Panc1 (cell line): ENCODE results near the gene LHB. TPM values are rescaled to one million over a fixed set of nuclear protein-coding genes. Genes with fewer than 3 reads are reported as not detected.

Experiments
- ATAC-seq: fragments of 200-7000 bp; cut with Tn5 transposase; 2 replicates; pipeline ENCODE4 v1.9.1; 2020; ENCODE audit warnings: mild to moderate bottlenecking, moderate library complexity
- BruUV-seq: library from RNA; stranded (reverse); fragments of 400-500 nt; replicated peaks from 2 replicates; lab custom pipeline; 2021; lab: Mats Ljungman, UMichigan
- CTCF ChIA-PET: fragments of 300-600 bp; sonication (Branson Sonifier 250); formaldehyde crosslinking; loops from one replicate; lab custom pipeline; 2022; ENCODE audit warnings: antibody characterized with exemption; lab: Charles Lee
- POLR2A ChIA-PET: fragments of 300-600 bp; sonication (Branson Sonifier 250); formaldehyde crosslinking; loops from one replicate; lab custom pipeline; 2022; ENCODE audit warnings: antibody characterized with exemption; lab: Charles Lee
- DNase-seq: peaks from one replicate; pipeline ENCODE4 v3.0.0-alpha.2; 2010; ENCODE audit warnings: low read depth, low spot score
- H3K27ac ChIP-seq: 2 replicates; pipeline ENCODE4 v1.5.1; 2011; ENCODE audit warnings: mild to moderate bottlenecking, low read length, inconsistent platforms
- H3K27me3 ChIP-seq: fragments of 200-500 bp; sonication (Bioruptor generic); 2 replicates; pipeline ENCODE4 v1.6.0; 2014; ENCODE audit warnings: low read length, inconsistent platforms; ENCODE audit not compliant: control insufficient read depth, insufficient read depth
- H3K36me3 ChIP-seq: fragments of 200-500 bp; sonication (Bioruptor generic); 2 replicates; pipeline ENCODE4 v1.5.1; 2014; ENCODE audit warnings: inconsistent platforms, mild to moderate bottlenecking, low read length, moderate library complexity; ENCODE audit not compliant: control insufficient read depth, insufficient read depth
- H3K4me1 ChIP-seq: 2 replicates; pipeline ENCODE4 v1.5.1; 2011; ENCODE audit warnings: inconsistent platforms, mild to moderate bottlenecking, low read length, moderate library complexity; ENCODE audit not compliant: control insufficient read depth, insufficient read depth
- H3K4me3 ChIP-seq, 2 experiments: 2 replicates each; pipeline ENCODE4 v1.5.1; 2011 to 2012; ENCODE audit warnings: low read depth in 2 of 2, low read length in 2 of 2, mild to moderate bottlenecking in 2 of 2, inconsistent platforms in 1 of 2, moderate library complexity in 1 of 2
- H3K9me3 ChIP-seq: fragments of 200-500 bp; sonication (Bioruptor generic); 2 replicates; pipeline ENCODE4 v1.5.1; 2014; ENCODE audit warnings: low read depth, mild to moderate bottlenecking, inconsistent platforms, low read length, moderate library complexity; ENCODE audit not compliant: control insufficient read depth, insufficient read depth
- POLR2AphosphoS5 ChIP-seq: IDR thresholded peaks from 2 replicates; pipeline ENCODE4 v1.6.1; 2012; ENCODE audit warnings: mild to moderate bottlenecking, low read depth, low read length, moderate library complexity
- SIN3A ChIP-seq: IDR thresholded peaks from 2 replicates; pipeline ENCODE4 v1.6.1; 2012; ENCODE audit warnings: low read depth, mild to moderate bottlenecking, low read length, moderate library complexity, borderline replicate concordance; ENCODE audit not compliant: insufficient read depth
- TCF7L2 ChIP-seq: IDR thresholded peaks from 2 replicates; pipeline ENCODE4 v1.6.1; 2011; ENCODE audit warnings: mild to moderate bottlenecking, low read depth, low read length, inconsistent platforms
- in situ Hi-C: cut with HindIII; loops from 2 replicates; pipeline ENCODE4 v1.10.0; 2016; ENCODE audit warnings: low sequenced_read_pairs, low pct_unique_long_range_greater_than_20kb
- intact Hi-C: fragments of 100-400 bp; cut with micrococcal nuclease; formaldehyde crosslinking; loops from one replicate; pipeline ENCODE4 v1.10.0; 2022; ENCODE audit not compliant: unreplicated experiment
- total RNA-seq: library from RNA; stranded (reverse); gene quantifications from one replicate; pipeline ENCODE4 v1.2.1, GENCODE V29; 2021; ENCODE audit not compliant: unreplicated experiment
- TF ChIP-seq, protein P1 (sequence below): fragments of 450-650 bp; IDR thresholded peaks from 2 replicates; pipeline ENCODE4 v1.5.1; 2017; ENCODE audit warnings: mild to moderate bottlenecking
- TF ChIP-seq, protein P2 (sequence below), 2 experiments: IDR thresholded peaks; 2 replicates each; pipeline ENCODE4 v1.6.1; 2011 to 2012; ENCODE audit warnings: low read depth in 2 of 2, control low read depth in 1 of 2, low read length in 1 of 2, mild to moderate bottlenecking in 1 of 2, moderate library complexity in 1 of 2; ENCODE audit not compliant: insufficient read depth in 1 of 2

LHB gene
- total RNA-seq, 1 experiment from 2014 or later = 0.39 TPM

DNA sequence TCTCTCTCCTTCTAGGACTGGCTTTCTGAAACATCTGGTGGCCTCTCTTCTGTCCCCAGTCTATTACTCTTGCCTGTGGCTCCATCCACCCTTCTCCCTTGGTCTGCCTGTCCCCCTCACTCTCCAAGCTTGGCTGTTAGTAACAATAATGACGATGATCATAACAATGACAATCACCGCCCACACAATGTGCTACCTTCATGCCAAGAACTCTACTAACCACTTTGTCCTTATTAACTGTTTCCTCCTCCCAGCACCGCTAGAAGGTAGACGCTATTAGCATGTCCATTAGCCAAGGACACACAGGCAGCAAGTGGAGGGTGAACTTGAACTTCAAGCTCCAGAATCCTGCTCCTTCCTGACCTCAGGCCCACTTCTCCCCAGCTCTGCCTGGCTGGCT, 26.5 kb downstream of the LHB start:
- in situ Hi-C loops (no loop called here), intact Hi-C loops (no loop called here)
- CTCF ChIA-PET = no interaction called here
- no peaks in the 10 kb centered on the region for H3K4me1 ChIP-seq
- POLR2A ChIA-PET = no interaction called here
- no peak overlapping the region for H3K27ac ChIP-seq
- ATAC-seq (no peak), DNase-seq (no peak)
- H3K36me3 ChIP-seq = peaks cover 8% of the 10 kb centered on the region; the same call in 1 of the 2 replicates
- TF ChIP-seq TCF7L2 (no peak), SIN3A (no peak), POLR2AphosphoS5 (no peak)
- TF ChIP-seq, protein P1, sequence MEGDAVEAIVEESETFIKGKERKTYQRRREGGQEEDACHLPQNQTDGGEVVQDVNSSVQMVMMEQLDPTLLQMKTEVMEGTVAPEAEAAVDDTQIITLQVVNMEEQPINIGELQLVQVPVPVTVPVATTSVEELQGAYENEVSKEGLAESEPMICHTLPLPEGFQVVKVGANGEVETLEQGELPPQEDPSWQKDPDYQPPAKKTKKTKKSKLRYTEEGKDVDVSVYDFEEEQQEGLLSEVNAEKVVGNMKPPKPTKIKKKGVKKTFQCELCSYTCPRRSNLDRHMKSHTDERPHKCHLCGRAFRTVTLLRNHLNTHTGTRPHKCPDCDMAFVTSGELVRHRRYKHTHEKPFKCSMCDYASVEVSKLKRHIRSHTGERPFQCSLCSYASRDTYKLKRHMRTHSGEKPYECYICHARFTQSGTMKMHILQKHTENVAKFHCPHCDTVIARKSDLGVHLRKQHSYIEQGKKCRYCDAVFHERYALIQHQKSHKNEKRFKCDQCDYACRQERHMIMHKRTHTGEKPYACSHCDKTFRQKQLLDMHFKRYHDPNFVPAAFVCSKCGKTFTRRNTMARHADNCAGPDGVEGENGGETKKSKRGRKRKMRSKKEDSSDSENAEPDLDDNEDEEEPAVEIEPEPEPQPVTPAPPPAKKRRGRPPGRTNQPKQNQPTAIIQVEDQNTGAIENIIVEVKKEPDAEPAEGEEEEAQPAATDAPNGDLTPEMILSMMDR = no peak
- TF ChIP-seq, protein P2, sequence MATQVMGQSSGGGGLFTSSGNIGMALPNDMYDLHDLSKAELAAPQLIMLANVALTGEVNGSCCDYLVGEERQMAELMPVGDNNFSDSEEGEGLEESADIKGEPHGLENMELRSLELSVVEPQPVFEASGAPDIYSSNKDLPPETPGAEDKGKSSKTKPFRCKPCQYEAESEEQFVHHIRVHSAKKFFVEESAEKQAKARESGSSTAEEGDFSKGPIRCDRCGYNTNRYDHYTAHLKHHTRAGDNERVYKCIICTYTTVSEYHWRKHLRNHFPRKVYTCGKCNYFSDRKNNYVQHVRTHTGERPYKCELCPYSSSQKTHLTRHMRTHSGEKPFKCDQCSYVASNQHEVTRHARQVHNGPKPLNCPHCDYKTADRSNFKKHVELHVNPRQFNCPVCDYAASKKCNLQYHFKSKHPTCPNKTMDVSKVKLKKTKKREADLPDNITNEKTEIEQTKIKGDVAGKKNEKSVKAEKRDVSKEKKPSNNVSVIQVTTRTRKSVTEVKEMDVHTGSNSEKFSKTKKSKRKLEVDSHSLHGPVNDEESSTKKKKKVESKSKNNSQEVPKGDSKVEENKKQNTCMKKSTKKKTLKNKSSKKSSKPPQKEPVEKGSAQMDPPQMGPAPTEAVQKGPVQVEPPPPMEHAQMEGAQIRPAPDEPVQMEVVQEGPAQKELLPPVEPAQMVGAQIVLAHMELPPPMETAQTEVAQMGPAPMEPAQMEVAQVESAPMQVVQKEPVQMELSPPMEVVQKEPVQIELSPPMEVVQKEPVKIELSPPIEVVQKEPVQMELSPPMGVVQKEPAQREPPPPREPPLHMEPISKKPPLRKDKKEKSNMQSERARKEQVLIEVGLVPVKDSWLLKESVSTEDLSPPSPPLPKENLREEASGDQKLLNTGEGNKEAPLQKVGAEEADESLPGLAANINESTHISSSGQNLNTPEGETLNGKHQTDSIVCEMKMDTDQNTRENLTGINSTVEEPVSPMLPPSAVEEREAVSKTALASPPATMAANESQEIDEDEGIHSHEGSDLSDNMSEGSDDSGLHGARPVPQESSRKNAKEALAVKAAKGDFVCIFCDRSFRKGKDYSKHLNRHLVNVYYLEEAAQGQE (IDR thresholded peaks at IDR 0.05; ENCODE audit: insufficient read depth in 1 of 2, low read depth in 2 of 2, low read length in 1 of 2) = no peak
- H3K4me3 ChIP-seq = no peak overlapping the region
- no peaks in the 10 kb centered on the region for H3K27me3 ChIP-seq
- H3K9me3 ChIP-seq = no peaks in the 10 kb centered on the region
- BruUV-seq = no TSS peak

DNA sequence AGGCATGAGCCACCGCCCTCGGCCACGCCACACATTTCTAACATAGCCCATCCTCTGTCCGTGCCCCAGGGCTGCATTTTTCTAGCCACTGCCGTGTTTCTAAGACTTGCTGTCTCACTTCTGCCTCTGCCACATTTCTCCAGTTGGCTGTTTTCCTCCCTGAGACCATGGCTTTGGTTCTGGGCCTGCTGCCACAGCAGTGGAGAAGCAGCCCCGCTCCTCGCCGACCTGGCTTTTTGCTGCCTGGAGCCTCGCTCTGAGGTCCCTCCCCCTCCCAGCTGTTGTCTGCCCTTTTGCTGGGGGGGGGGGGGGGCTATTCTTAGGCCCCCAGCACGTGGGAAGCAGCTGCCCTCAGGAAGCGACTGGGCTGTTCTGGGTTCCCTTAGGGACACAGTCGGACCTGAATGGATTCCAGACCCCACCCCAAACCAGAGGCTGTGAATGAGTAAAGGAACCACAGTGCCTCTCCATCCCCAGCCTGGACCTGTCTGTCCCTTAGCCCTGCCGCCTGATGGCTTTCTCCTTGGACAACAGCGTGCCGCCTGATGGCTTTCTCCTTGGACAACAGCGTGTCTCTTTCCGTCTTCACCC, 27.1 kb downstream of the LHB start:
- no peak overlapping the region for H3K27ac ChIP-seq
- TF ChIP-seq, protein P2 (IDR thresholded peaks at IDR 0.05; ENCODE audit: insufficient read depth in 1 of 2, low read depth in 2 of 2, low read length in 1 of 2) = no peak
- TF ChIP-seq, protein P1 = no peak
- no peak for TF ChIP-seq SIN3A
- TF ChIP-seq TCF7L2 = no peak
- TF ChIP-seq POLR2AphosphoS5 = no peak
- DNase-seq (no peak), ATAC-seq (no peak)
- H3K4me3 ChIP-seq = no peak overlapping the region
- H3K4me1 ChIP-seq = no peaks in the 10 kb centered on the region
- peaks cover 8% of the 10 kb centered on the region; the same call in 1 of the 2 replicates for H3K36me3 ChIP-seq
- ChIA-PET CTCF (no interaction called here), POLR2A (interaction anchor here (0.6 kb wide), 1 partner anchor 65 kb away, joined by 6 read pairs; no protein-coding TSS in a partner anchor)
- BruUV-seq = TSS peak; percentile 63
- no peaks in the 10 kb centered on the region for H3K27me3 ChIP-seq
- no peaks in the 10 kb centered on the region for H3K9me3 ChIP-seq
- intact Hi-C loops (no loop called here), in situ Hi-C loops (no loop called here)
